GM19463 (cell line): ENCODE results near the gene SHH.
"Not testable (repeated sequence)": the region's sequence is repeated elsewhere in the genome, so short reads cannot be mapped to it uniquely, and the experiment has no call there.

Experiments used
- ATAC-seq: cut with Tn5 transposase; IDR thresholded peaks from one replicate; pipeline ENCODE4 v1.9.1; 2021; ENCODE audit warnings: mild to moderate bottlenecking, moderate library complexity; ENCODE audit not compliant: unreplicated experiment

Gene SHH

GRCh38 chr7:155820788-155821187 lies 8.5 kb upstream of the SHH start:
- ATAC-seq: no peak

GRCh38 chr7:155820246-155820645 lies 8.0 kb upstream of the SHH start:
- ATAC-seq: no peak

GRCh38 chr7:155819186-155819585 lies 6.9 kb upstream of the SHH start:
- no peak for ATAC-seq

GRCh38 chr7:155818820-155819168 lies 6.5 kb upstream of the SHH start:
- no peak for ATAC-seq

- ATAC-seq: no peak
Observed at GRCh38 chr7:155818154-155818819, 6.0 kb upstream of the SHH start.

GRCh38 chr7:155817515-155817914 lies 5.3 kb upstream of the SHH start:
- ATAC-seq: not testable (repeated sequence)

GRCh38 chr7:155816996-155817395 lies 4.7 kb upstream of the SHH start:
- no peak for ATAC-seq

GRCh38 chr7:155816192-155816508 lies 3.9 kb upstream of the SHH start:
- no peak for ATAC-seq

GRCh38 chr7:155815332-155816191 lies 3.3 kb upstream of the SHH start:
- peak; percentile 96 for ATAC-seq

GRCh38 chr7:155814316-155815276 lies 2.3 kb upstream of the SHH start:
- ATAC-seq: no peak

GRCh38 chr7:155813546-155814315 lies 1.5 kb upstream of the SHH start:
- no peak for ATAC-seq

- ATAC-seq: no peak
Observed at GRCh38 chr7:155813125-155813524, 862 bp upstream of the SHH start.

- ATAC-seq: no peak
Observed at GRCh38 chr7:155811560-155811894, 736 bp downstream of the SHH start.

GRCh38 chr7:155810770-155811559 lies 1.3 kb downstream of the SHH start:
- ATAC-seq: no peak

GRCh38 chr7:155809947-155810769 lies 2.1 kb downstream of the SHH start:
- ATAC-seq: no peak

- no peak for ATAC-seq
Observed at GRCh38 chr7:155809332-155809946, 2.8 kb downstream of the SHH start.

- peak; percentile 47 for ATAC-seq
Observed at GRCh38 chr7:155808549-155809331, 3.5 kb downstream of the SHH start.
